GM12872 (cell line): Measurements from ENCODE around the gene OR2AT4.
A peak's percentile ranks its signal among the peaks of the same experiment; 100 is the strongest.

Experiments
- CTCF ChIP-seq: IDR thresholded peaks from 3 replicates; pipeline ENCODE4 v1.5.1; 2011; ENCODE audit warnings: low read depth, mild to moderate bottlenecking, low read length, moderate library complexity; ENCODE audit not compliant: insufficient read depth

OR2AT4 gene

GRCh38 chr11:75035256-75035655 lies 61.4 kb downstream of the OR2AT4 start:
- no peak for TF ChIP-seq CTCF

- TF ChIP-seq CTCF: no peak
Measured at GRCh38 chr11:75033916-75034315, 62.8 kb downstream of the OR2AT4 start.

- TF ChIP-seq CTCF: no peak
Measured at GRCh38 chr11:75032550-75032935, 64.1 kb downstream of the OR2AT4 start.

GRCh38 chr11:75031771-75032549 lies 64.7 kb downstream of the OR2AT4 start:
- TF ChIP-seq CTCF: peak; percentile 93
